DMS153 treated with DMSO at 0.1 percent for 48 hours (cell line): ENCODE results near the gene SIAH3.

Experiments used
- DNase-seq: peaks from one replicate; lab custom pipeline; 2025; ENCODE audit not compliant: unreplicated experiment; lab: John Stamatoyannopoulos, UW

The SIAH3 gene

DNA sequence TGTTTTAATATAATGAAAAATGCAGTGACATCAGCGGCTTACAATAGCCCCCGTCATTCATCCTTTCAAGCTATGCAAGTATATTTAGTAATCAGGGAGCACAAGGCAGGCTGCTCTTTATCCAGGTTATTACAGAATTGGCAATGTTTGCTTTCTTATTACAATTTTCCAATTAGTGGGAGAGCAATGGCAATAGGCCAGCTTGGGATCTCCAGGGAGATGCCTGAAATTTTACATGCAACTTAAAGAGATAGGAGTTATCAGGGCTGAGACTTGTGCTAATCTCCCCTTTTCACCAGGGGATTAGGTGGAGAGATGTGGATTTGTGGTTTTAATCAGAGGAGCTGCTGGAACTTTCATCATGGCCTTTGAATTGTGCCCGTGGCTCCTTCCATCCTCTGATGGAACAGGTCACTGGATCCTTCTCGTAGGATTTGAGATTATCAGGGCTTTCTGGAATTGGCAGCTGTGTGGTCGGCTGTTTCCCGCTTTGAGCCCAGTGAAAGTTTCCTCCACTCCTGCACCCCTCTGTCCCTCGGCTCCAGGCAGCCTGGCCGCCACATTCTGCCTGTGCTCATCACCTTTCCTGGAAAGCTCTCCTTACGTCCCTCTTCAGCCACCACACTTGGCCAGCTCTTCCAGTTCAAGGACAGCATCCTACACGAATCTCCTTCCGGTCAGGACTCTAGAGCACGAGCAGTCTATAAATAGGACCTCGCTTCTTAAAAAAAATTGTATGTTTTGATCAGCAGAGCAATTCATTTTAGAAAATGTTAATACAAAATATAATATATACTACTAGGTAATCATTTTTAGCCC lies 102.4 kb downstream of the SIAH3 start:
- no peak for DNase-seq

- DNase-seq, result no peak
These were observed 104.5 kb downstream of the SIAH3 start for GRCh38 chr13:45747071-45747470.

DNA sequence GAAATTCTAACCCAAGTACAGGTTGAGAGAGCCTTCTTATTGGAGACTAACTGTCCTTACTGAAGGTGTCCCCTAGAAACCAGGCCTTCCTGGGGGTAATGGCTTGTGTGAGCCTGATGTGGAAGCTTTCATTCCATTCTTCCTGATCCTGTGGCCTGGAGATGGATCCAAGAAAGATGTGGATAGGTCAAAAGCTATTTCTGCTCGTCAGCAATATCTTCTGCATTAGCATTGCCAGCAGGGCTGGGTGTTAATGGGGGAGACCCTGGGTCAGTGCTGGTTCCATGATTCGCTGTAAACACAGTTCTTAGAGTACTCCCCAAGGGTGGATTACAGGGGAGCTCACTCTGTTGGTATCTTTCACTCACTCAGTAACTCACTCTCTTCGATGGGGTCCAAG lies 106.6 kb downstream of the SIAH3 start:
- DNase-seq, result no peak

DNA sequence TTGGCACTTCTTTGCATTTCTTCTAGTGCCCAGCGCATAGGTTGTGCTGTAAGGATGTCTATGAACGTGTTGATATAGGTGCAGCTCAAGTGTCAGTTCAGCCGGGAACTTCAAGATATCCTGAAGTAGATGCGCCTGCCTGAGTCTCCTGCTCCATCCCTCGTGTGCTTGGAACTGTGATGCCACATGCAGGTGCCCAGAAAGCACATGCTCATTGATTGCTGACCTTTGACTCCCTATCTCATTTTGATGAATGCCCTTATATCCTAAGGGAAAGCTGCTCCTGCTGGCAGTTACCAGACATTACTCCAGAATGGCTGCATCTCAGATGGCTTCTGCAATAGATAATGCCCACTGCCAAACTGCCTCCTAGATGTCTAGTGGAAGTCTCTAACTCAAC lies 108.6 kb downstream of the SIAH3 start:
- DNase-seq, result no peak

- no peak for DNase-seq
These were observed 114.0 kb downstream of the SIAH3 start for GRCh38 chr13:45737571-45738017.

DNA sequence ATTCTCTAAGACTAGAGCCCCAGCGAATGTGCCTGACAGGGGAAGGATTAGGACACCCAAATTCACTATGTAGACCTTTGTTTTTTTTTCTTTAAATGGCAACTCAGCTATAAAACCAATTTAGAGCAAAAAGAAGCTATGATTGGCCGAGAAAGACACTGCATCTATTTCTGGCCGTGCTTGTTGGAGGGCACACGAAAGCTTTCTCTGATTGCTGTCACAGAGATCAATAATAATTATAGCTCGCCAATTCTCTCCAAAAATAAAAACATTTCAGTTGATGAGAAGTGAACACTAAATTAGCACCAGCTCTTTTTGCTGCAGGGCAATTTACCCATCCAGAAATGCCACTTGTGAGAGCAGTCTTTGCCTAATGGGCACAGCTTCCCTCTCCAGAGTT lies 118.2 kb downstream of the SIAH3 start:
- no peak for DNase-seq

- no peak for DNase-seq
These were observed 118.6 kb downstream of the SIAH3 start for GRCh38 chr13:45732916-45733315.

DNA sequence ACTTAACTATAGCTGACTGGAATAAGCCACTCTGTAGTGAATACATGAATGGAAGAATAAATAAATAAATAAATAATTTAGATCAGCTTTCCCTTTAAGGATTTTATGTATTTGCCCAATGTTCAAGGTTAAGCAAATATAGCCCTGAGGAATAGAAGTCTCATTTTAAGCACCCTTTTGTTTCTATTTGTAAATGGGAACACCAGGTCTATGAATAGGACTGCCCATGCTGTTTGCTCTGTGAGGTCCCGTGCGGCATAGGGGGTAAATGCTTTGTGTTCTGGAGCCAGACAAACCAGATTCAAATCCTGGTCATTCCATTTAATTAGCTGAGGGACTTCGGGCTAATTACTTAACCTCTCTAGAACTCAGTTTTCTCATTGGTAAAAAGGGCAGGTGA lies 120.1 kb downstream of the SIAH3 start:
- DNase-seq, result no peak

DNA sequence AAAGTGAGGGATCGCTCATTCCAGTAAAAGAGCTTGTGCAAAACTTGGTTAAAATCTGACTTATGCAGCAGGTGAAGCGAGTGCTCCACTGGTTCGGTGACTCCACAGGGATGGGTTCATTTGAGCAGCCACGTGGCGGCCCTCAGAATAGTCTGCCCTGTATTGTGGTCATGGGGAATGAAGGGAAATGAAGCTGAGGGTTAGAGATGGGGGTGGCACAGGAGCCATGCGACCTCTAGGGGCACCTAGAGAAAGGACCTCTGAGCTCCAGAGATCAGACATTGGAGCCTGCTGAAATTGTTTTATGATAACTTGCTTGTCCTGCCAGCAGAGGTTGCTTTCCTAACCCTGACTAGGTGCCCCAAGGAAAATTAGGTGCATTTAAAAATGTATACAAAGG lies 122.8 kb downstream of the SIAH3 start:
- no peak for DNase-seq
